IgD-negative memory B cell (primary cell): Measurements from ENCODE around the gene WSCD1. TPM values are rescaled to one million over a fixed set of nuclear protein-coding genes. Genes with fewer than 3 reads are reported as not detected.

ENCODE experiments used
- H3K27ac Mint-ChIP-seq, 3 donors: one replicate each; pipeline ENCODE4 v1.8.0; 2020 to 2022; ENCODE audit warnings: mild to moderate bottlenecking in 3 of 3, mixed read lengths in 3 of 3, moderate library complexity in 1 of 3
- H3K27me3 Mint-ChIP-seq: one replicate; pipeline ENCODE4 v1.8.0; 2021; ENCODE audit warnings: mixed read lengths
- H3K36me3 Mint-ChIP-seq: one replicate; pipeline ENCODE4 v1.8.0; 2020; ENCODE audit warnings: mild to moderate bottlenecking, mixed read lengths
- H3K4me1 Mint-ChIP-seq, 3 donors: one replicate each; pipeline ENCODE4 v1.8.0; 2020 to 2022; ENCODE audit warnings: mixed read lengths in 3 of 3, mild to moderate bottlenecking in 1 of 3
- H3K4me3 Mint-ChIP-seq, 4 donors: one replicate each; pipeline ENCODE4 v1.8.0; 2020 to 2022; ENCODE audit warnings: mild to moderate bottlenecking in 4 of 4, mixed read lengths in 4 of 4, moderate library complexity in 3 of 4
- H3K9me3 Mint-ChIP-seq, 3 donors: one replicate each; pipeline ENCODE4 v1.8.0; 2020 to 2021; ENCODE audit warnings: mixed read lengths in 3 of 3, mild to moderate bottlenecking in 1 of 3
- polyA plus RNA-seq: library from polyadenylated mRNA; unstranded; fragments of 300-500 nt; fragmentation: Illumina TruSeq; gene quantifications from one replicate; pipeline ENCODE4 v1.2.3, GENCODE V29; 2021

WSCD1 gene
- polyA plus RNA-seq, 1 donor from 2014 or later, result not detected

DNA sequence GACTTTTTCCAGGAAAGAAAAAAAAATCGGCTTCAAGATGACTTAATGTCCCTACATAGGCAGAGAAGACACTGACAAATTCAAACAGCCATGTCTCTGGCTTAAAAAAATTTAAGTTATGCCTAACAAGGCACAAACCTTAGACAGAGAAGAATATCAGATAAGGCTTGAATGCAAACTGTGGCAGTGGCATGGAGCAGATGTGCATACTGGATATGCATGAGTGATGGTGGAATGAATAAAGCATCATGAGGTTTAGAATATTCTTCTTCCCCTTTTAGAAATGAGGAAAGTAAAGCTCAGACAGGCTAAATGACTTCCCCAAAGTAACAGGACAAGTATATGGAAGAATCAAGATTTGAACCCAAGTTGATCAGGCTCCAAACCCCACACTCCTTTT, 23.2 kb upstream of the WSCD1 start:
- H3K4me3 Mint-ChIP-seq, result no peak overlapping the region
- H3K27ac Mint-ChIP-seq, result no peak overlapping the region
- H3K27me3 Mint-ChIP-seq, result peaks cover 2% of the 10 kb centered on the region
- H3K9me3 Mint-ChIP-seq, result no peaks in the 10 kb centered on the region
- H3K4me1 Mint-ChIP-seq, result no peaks in the 10 kb centered on the region
- peaks cover 2% of the 10 kb centered on the region for H3K36me3 Mint-ChIP-seq

GRCh38 chr17:6047966-6048365, 22.2 kb upstream of the WSCD1 start:
- Mint-ChIP-seq H3K9me3 (no peaks in the 10 kb centered on the region), H3K27me3 (peaks cover 2% of the 10 kb centered on the region), H3K4me1 (no peaks in the 10 kb centered on the region), H3K4me3 (no peak overlapping the region), H3K36me3 (peaks cover 2% of the 10 kb centered on the region), H3K27ac (no peak overlapping the region)

DNA sequence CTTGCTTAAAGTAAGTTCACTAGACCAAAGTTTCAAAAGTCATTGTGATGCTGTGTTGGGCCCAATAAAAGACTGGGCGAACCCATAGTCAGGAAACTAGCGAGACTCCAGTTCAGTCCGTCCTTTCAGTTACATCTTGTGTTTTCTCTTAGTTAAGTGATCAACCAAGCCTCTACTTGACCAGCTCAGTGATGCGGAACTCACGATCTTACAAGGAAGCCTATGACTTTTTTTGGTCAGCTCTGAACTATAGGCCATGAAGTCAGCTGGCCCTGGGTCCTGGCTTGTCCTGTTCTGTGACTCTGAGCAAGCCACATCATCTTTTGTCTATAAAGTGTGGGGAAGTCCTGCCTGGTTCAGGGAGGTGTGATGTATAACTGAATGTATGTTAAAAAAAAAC, 21.7 kb upstream of the WSCD1 start:
- Mint-ChIP-seq H3K27me3 (peaks cover 5% of the 10 kb centered on the region), H3K27ac (no peak overlapping the region), H3K4me1 (no peaks in the 10 kb centered on the region), H3K4me3 (no peak overlapping the region), H3K9me3 (no peaks in the 10 kb centered on the region), H3K36me3 (no peaks in the 10 kb centered on the region)

DNA sequence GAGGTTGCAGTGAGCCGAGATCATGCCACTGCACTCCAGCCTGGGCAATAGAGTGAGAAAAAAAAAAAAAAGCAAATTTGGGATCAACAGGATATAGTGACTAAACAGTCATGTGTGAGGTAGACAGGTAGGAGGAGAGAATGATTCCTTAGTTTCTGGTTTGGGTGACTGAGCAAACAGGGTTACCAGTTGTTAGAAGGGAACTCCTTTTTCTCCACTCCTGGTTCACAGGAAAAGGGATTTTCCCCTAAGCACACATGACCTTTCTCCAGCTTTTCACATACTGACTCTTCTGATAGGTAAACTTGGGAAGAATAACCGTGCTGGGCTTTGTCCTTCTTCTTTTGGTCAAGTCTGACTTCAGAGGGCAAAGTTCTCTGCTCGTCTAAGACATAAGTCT, 17.3 kb upstream of the WSCD1 start:
- Mint-ChIP-seq H3K36me3 (no peaks in the 10 kb centered on the region), H3K4me3 (no peak overlapping the region), H3K27ac (no peak overlapping the region), H3K9me3 (no peaks in the 10 kb centered on the region), H3K27me3 (peaks cover 7% of the 10 kb centered on the region), H3K4me1 (no peaks in the 10 kb centered on the region)

GRCh38 chr17:6054372-6054771, 15.8 kb upstream of the WSCD1 start:
- H3K27ac Mint-ChIP-seq, result no peak overlapping the region
- peaks cover 7% of the 10 kb centered on the region for H3K27me3 Mint-ChIP-seq
- no peaks in the 10 kb centered on the region for H3K9me3 Mint-ChIP-seq
- H3K4me3 Mint-ChIP-seq, result no peak overlapping the region
- no peaks in the 10 kb centered on the region for H3K4me1 Mint-ChIP-seq
- no peaks in the 10 kb centered on the region for H3K36me3 Mint-ChIP-seq

GRCh38 chr17:6056104-6056503, 14.1 kb upstream of the WSCD1 start:
- H3K4me3 Mint-ChIP-seq, result no peak overlapping the region
- no peak overlapping the region for H3K27ac Mint-ChIP-seq
- peaks cover 0 to 3% (median 0%) of the 10 kb centered on the region in 3 donors for H3K9me3 Mint-ChIP-seq
- H3K36me3 Mint-ChIP-seq, result no peaks in the 10 kb centered on the region
- no peaks in the 10 kb centered on the region for H3K4me1 Mint-ChIP-seq
- H3K27me3 Mint-ChIP-seq, result peaks cover 8% of the 10 kb centered on the region

DNA sequence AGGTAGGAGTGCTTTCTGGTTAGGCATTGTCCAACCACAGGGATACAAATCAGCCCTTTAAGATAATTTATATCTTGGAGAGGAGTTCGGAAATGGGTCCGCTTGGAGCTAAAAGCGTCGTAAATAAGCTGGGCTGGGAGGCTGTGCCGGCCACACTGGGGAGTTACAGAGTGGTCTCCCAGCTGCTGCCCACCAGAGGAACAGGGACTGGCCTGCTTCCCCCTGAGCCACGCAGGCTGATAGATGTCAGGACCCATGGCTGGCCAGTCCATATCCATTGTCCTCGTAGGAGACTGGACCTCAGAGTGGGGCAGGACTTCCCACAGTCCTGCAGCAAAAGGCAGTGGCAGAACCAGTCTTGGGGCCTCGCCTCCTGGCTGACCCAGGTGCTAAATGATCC, 12.6 kb upstream of the WSCD1 start:
- no peaks in the 10 kb centered on the region for H3K4me1 Mint-ChIP-seq

DNA sequence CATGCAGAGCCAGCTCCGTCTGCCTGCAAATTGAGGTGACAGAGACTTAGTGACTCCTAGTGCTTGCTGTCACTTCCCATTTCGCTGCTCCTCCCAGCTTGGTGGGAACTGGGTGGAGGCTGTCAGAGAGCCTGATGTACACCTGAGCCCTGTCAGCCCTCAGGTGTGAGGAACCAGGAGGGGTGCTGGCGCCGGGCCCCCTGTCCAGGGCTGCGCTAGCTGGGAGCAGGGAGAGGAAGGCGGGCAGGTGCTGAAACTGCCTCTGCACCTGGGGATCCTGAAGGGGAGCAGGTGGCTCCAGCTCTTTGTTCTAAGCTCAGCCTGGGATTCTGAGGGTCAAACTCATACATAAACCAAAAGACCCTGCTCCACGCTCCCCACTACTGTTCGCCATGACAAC, 10.8 kb upstream of the WSCD1 start:
- H3K27ac Mint-ChIP-seq, result no peak overlapping the region
- H3K36me3 Mint-ChIP-seq, result no peaks in the 10 kb centered on the region
- H3K4me3 Mint-ChIP-seq, result no peak overlapping the region
- H3K27me3 Mint-ChIP-seq, result peaks cover 15% of the 10 kb centered on the region
- peaks cover 0 to 3% (median 0%) of the 10 kb centered on the region in 3 donors for H3K9me3 Mint-ChIP-seq
- no peaks in the 10 kb centered on the region for H3K4me1 Mint-ChIP-seq

More for the DNA sequence above, 12.6 kb upstream of the WSCD1 start:
- Mint-ChIP-seq H3K9me3 (peaks cover 0 to 3% (median 0%) of the 10 kb centered on the region in 3 donors), H3K4me3 (no peak overlapping the region), H3K27me3 (peaks cover 13% of the 10 kb centered on the region), H3K36me3 (no peaks in the 10 kb centered on the region), H3K27ac (no peak overlapping the region)

GRCh38 chr17:6061290-6061689, 8.9 kb upstream of the WSCD1 start:
- H3K9me3 Mint-ChIP-seq, result peaks cover 0 to 3% (median 0%) of the 10 kb centered on the region in 3 donors
- H3K27ac Mint-ChIP-seq, result no peak overlapping the region
- peaks cover 13% of the 10 kb centered on the region for H3K27me3 Mint-ChIP-seq
- no peaks in the 10 kb centered on the region for H3K36me3 Mint-ChIP-seq
- H3K4me3 Mint-ChIP-seq, result no peak overlapping the region
- no peaks in the 10 kb centered on the region for H3K4me1 Mint-ChIP-seq

GRCh38 chr17:6064868-6065267, 5.3 kb upstream of the WSCD1 start:
- Mint-ChIP-seq H3K4me3 (no peak overlapping the region), H3K36me3 (no peaks in the 10 kb centered on the region), H3K4me1 (peaks cover 0 to 8% (median 3%) of the 10 kb centered on the region in 3 donors), H3K9me3 (peaks cover 0 to 3% (median 0%) of the 10 kb centered on the region in 3 donors), H3K27ac (no peak overlapping the region), H3K27me3 (peaks cover 39% of the 10 kb centered on the region)

DNA sequence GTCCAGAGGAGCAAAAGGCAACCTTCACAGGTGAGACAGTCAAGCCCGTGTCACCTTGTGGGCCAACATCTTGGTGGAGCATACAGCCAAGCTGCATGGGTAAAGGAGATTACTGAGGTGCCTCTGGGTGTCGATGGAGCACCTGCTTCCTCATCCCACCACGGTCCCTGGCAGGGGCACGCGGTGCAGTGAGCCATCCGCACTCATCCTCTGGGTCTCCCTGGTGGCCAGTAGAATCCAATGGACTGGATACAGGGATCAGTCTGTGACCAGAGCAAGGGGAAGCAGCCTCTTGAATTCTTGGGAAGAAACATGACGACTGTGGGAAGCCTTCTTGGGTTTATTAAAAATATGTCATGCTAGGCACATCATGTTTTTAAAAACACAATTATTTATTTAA, 4.8 kb upstream of the WSCD1 start:
- no peak overlapping the region for H3K4me3 Mint-ChIP-seq
- peaks cover 0 to 9% (median 4%) of the 10 kb centered on the region in 3 donors for H3K4me1 Mint-ChIP-seq
- H3K9me3 Mint-ChIP-seq, result peaks cover 0 to 2% (median 0%) of the 10 kb centered on the region in 3 donors
- H3K36me3 Mint-ChIP-seq, result no peaks in the 10 kb centered on the region
- peaks cover 38% of the 10 kb centered on the region for H3K27me3 Mint-ChIP-seq
- no peak overlapping the region for H3K27ac Mint-ChIP-seq

DNA sequence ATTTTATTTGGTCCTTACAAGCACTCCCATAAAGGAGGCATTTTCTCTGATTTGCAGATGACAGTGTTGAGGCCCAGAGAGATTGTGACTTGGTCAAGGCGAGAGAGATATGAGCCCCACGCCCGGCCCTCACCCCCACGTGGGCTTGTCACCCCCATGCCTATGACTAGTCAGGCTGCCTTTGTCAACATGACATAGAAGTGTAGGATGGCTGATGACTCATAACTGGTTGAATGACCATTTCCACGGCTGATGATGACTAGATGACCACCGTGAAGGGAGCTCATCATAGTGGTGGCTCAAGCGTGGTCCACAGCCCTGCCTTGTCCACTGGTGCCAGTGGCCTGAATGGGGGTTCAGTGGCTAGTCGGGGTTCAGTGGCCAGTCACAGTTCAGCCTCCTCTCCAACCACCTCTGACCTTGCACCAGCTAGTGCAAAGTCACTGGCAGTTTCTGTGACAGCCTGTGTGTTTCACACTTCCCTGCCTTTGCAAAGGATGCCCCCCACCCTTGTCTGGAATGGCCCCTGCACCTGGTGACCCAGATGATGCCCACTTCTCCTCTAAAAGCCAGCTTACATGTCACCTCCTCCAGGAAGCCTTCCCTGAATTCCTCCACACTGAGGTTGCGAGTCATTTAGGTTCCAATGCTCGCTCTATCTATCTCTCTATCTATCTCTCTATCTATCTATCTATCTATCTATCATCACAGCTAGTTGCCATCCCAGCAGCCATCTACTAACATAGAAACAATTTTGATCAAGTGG, 3.8 kb upstream of the WSCD1 start:
- Mint-ChIP-seq H3K27ac (no peak overlapping the region), H3K27me3 (peaks cover 42% of the 10 kb centered on the region), H3K36me3 (no peaks in the 10 kb centered on the region), H3K4me1 (peaks cover 0 to 14% (median 5%) of the 10 kb centered on the region in 3 donors), H3K9me3 (no peaks in the 10 kb centered on the region), H3K4me3 (no peak overlapping the region)

GRCh38 chr17:6067060-6067459, 3.1 kb upstream of the WSCD1 start:
- no peaks in the 10 kb centered on the region for H3K9me3 Mint-ChIP-seq
- no peak overlapping the region for H3K27ac Mint-ChIP-seq
- peaks cover 0 to 14% (median 5%) of the 10 kb centered on the region in 3 donors for H3K4me1 Mint-ChIP-seq
- H3K36me3 Mint-ChIP-seq, result no peaks in the 10 kb centered on the region
- H3K27me3 Mint-ChIP-seq, result peaks cover 46% of the 10 kb centered on the region
- H3K4me3 Mint-ChIP-seq, result no peak overlapping the region

GRCh38 chr17:6070430-6070912, 292 bp downstream of the WSCD1 start:
- no peak overlapping the region for H3K4me3 Mint-ChIP-seq
- no peak overlapping the region for H3K27ac Mint-ChIP-seq
- H3K9me3 Mint-ChIP-seq, result no peaks in the 10 kb centered on the region
- H3K36me3 Mint-ChIP-seq, result no peaks in the 10 kb centered on the region
- H3K27me3 Mint-ChIP-seq, result peaks cover 55% of the 10 kb centered on the region
- H3K4me1 Mint-ChIP-seq, result peaks cover 0 to 14% (median 5%) of the 10 kb centered on the region in 3 donors

- H3K4me1 Mint-ChIP-seq, result peaks cover 0 to 14% (median 5%) of the 10 kb centered on the region in 3 donors
- no peaks in the 10 kb centered on the region for H3K36me3 Mint-ChIP-seq
- H3K4me3 Mint-ChIP-seq, result peak overlapping the region in 3 of 4 donors; percentile 52 to 75 (median 75)
- peaks cover 59% of the 10 kb centered on the region for H3K27me3 Mint-ChIP-seq
- no peaks in the 10 kb centered on the region for H3K9me3 Mint-ChIP-seq
- peak overlapping the region in 1 of 3 donors; percentile 27 for H3K27ac Mint-ChIP-seq
These were observed 833 bp downstream of the WSCD1 start for GRCh38 chr17:6070913-6071511.
